HL-60 (cell line): ENCODE results near the gene CDRT15.

Experiments used
- SPI1 ChIP-seq: IDR thresholded peaks from 2 replicates; pipeline ENCODE4 v1.6.1; 2012; ENCODE audit warnings: low read depth, mild to moderate bottlenecking, borderline replicate concordance
- TF ChIP-seq, protein P1 (sequence below): IDR thresholded peaks from one replicate; pipeline ENCODE4 v1.5.1; 2011; ENCODE audit warnings: low read length, control low read depth, inconsistent platforms; ENCODE audit not compliant: insufficient read depth
- TF ChIP-seq, protein P2 (sequence below): IDR thresholded peaks from 2 replicates; pipeline ENCODE4 v1.6.1; 2012; ENCODE audit warnings: low read depth; ENCODE audit not compliant: insufficient replicate concordance

DNA sequence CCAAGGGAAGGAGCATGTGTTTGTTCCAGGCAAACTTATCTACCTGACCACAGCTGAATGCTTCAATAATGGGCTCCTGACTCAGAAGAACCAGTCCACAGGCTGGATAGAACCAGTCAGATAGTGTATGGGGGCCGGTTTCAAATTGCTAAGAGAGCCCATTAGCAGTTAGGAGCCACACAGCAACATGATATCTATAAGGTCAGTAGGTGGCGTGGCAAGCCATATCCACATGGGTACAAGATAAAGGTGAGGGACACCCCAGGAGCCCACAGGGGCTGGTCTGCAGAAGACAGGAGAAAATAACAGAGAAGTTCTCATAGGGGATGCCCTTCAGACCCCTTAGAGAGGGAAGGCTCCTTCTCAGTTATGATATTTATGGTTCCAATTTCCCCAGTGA, 31.6 kb upstream of the CDRT15 start:
- no peak for TF ChIP-seq SPI1
- TF ChIP-seq, protein P1, sequence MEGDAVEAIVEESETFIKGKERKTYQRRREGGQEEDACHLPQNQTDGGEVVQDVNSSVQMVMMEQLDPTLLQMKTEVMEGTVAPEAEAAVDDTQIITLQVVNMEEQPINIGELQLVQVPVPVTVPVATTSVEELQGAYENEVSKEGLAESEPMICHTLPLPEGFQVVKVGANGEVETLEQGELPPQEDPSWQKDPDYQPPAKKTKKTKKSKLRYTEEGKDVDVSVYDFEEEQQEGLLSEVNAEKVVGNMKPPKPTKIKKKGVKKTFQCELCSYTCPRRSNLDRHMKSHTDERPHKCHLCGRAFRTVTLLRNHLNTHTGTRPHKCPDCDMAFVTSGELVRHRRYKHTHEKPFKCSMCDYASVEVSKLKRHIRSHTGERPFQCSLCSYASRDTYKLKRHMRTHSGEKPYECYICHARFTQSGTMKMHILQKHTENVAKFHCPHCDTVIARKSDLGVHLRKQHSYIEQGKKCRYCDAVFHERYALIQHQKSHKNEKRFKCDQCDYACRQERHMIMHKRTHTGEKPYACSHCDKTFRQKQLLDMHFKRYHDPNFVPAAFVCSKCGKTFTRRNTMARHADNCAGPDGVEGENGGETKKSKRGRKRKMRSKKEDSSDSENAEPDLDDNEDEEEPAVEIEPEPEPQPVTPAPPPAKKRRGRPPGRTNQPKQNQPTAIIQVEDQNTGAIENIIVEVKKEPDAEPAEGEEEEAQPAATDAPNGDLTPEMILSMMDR: no peak
- TF ChIP-seq, protein P2, sequence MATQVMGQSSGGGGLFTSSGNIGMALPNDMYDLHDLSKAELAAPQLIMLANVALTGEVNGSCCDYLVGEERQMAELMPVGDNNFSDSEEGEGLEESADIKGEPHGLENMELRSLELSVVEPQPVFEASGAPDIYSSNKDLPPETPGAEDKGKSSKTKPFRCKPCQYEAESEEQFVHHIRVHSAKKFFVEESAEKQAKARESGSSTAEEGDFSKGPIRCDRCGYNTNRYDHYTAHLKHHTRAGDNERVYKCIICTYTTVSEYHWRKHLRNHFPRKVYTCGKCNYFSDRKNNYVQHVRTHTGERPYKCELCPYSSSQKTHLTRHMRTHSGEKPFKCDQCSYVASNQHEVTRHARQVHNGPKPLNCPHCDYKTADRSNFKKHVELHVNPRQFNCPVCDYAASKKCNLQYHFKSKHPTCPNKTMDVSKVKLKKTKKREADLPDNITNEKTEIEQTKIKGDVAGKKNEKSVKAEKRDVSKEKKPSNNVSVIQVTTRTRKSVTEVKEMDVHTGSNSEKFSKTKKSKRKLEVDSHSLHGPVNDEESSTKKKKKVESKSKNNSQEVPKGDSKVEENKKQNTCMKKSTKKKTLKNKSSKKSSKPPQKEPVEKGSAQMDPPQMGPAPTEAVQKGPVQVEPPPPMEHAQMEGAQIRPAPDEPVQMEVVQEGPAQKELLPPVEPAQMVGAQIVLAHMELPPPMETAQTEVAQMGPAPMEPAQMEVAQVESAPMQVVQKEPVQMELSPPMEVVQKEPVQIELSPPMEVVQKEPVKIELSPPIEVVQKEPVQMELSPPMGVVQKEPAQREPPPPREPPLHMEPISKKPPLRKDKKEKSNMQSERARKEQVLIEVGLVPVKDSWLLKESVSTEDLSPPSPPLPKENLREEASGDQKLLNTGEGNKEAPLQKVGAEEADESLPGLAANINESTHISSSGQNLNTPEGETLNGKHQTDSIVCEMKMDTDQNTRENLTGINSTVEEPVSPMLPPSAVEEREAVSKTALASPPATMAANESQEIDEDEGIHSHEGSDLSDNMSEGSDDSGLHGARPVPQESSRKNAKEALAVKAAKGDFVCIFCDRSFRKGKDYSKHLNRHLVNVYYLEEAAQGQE: no peak
